ENCODE results near the gene IL1RN. TPM values are rescaled to one million over a fixed set of nuclear protein-coding genes. Genes with fewer than 3 reads are reported as not detected.

The IL1RN gene
- total and polyA plus RNA-seq, 2 of the 13 experiments (the other 11 are each of a cell fraction or from before 2014, with no cell fraction given) = 21.2 to 101 TPM

DNA sequence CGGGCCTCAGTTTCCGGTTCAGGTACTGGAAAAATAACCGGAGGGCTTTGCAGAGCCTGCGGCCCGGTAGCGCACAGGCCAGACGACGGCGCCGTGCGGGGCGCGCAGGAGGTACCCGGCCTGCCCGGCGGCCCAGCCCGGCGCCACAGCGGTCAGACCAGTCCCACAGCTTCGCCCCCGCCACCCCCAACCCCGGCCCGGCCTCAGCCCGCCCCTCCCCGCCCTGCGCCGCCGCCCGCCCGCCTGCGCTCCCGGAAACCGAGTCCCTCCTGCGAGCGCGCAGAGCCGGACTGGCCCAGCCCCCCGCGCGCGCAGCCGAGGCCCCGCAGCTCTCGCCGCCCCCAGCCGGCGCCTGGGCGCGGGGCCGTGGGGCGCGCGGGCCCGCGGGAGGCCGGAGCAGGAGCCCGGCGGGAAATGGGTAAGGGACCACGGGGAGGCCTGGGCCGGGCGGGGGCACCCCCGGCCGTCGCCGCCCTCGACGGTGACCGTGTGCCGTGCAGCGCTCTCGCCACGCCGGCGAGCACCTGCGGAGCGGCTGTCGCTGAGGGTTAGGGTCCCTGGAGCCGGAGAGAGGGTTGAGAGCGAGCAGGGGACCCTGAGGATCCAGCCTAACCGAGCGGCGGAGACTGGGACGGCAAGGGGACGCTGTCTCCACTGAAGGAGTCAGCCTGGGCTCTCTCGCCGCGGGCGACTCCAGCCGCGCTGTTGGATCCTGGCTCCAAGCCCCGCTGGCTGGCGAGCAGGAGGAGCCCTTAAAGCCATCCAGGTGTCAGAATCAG lies 29.9 kb downstream of the IL1RN start (continued):
- TF ChIP-seq ZNF143 (CRISPR knock-in tag; IDR thresholded peaks at IDR 0.05) = no peak
- no peak for TF ChIP-seq ZNF501 (CRISPR knock-in tag; IDR thresholded peaks at IDR 0.05)
- no peak for TF ChIP-seq CCAR2 (optimal IDR thresholded peaks at IDR 0.05; ENCODE audit: low read depth, low read length)
- no peak for TF ChIP-seq ZNF547 (CRISPR knock-in tag; IDR thresholded peaks at IDR 0.05)
- TF ChIP-seq CAMTA2 (CRISPR knock-in tag; IDR thresholded peaks at IDR 0.05; ENCODE audit: borderline replicate concordance) = no peak
- TF ChIP-seq ZXDC (CRISPR knock-in tag; IDR thresholded peaks at IDR 0.05) = 0 out of 2 replicates have a peak, but pooled peaks have one; percentile 69
- TF ChIP-seq GRHL1 (CRISPR knock-in tag; conservative IDR thresholded peaks at IDR 0.05) = no peak
- peak; percentile 67 for TF ChIP-seq ZNF225 (CRISPR knock-in tag; IDR thresholded peaks at IDR 0.05)
- no peak for TF ChIP-seq PPARG (CRISPR knock-in tag; conservative IDR thresholded peaks at IDR 0.05)
- TF ChIP-seq ZFAT (CRISPR knock-in tag; conservative IDR thresholded peaks at IDR 0.05) = no peak
- no peak for TF ChIP-seq IKZF5 (CRISPR knock-in tag; IDR thresholded peaks at IDR 0.05)
- no peak for TF ChIP-seq PLSCR1 (CRISPR knock-in tag; IDR thresholded peaks at IDR 0.05; ENCODE audit: borderline replicate concordance)
- TF ChIP-seq, protein P1, sequence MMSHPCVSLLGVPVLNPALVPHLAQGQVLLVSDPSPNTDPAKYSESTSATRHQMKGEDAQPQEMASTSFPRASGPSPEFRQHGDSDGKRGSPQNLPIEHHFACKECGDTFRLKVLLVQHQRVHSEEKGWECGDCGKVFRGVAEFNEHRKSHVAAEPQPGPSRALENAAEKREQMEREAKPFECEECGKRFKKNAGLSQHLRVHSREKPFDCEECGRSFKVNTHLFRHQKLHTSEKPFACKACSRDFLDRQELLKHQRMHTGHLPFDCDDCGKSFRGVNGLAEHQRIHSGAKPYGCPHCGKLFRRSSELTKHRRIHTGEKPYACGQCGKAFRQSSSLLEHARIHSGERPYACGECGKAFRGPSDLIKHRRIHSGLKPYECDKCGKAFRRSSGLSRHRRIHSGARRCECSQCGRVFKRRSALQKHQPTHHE (CRISPR knock-in tag; IDR thresholded peaks at IDR 0.05; ENCODE audit: borderline replicate concordance) = no peak
- TF ChIP-seq RERE (CRISPR knock-in tag; IDR thresholded peaks at IDR 0.05; ENCODE audit: low read depth) = no peak
- TF ChIP-seq ZNF34 (CRISPR knock-in tag; IDR thresholded peaks at IDR 0.05; ENCODE audit: borderline replicate concordance) = no peak
